Body of pancreas (tissue), 4 donors: ENCODE measurements around the gene RNF212B.

ENCODE experiments used
- CTCF ChIP-seq, 7 experiments: fragments of 450-650 bp in 4 of 7; fragments of 200-600 bp in 3 of 7; sonication (generic) in 3 of 7; IDR thresholded peaks; one replicate each; pipeline ENCODE4 v1.5.1; 2016 to 2019; ENCODE audit warnings: antibody characterized with exemption in 7 of 7
- POLR2A ChIP-seq, 3 donors: fragments of 450-650 bp; IDR thresholded peaks; one replicate each; pipeline ENCODE4 v1.6.1; 2016; ENCODE audit warnings: antibody characterized with exemption in 3 of 3, mild to moderate bottlenecking in 2 of 3

GRCh38 chr14:23286902-23287479, 49.3 kb downstream of the RNF212B start:
- TF ChIP-seq CTCF (IDR thresholded peaks at IDR 0.05) (no peak), POLR2A (IDR thresholded peaks at IDR 0.05) (no peak)
